GM13976 (cell line): ENCODE results near the gene RCBTB1.

ENCODE experiments used
- DNase-seq: peaks from one replicate; pipeline ENCODE4 v3.0.0; 2012; ENCODE audit warnings: low spot score
- in situ Hi-C: fragments of 300-500 bp; cut with MboI; formaldehyde crosslinking; loops from one replicate; pipeline ENCODE4 v1.12.0; 2022; ENCODE audit warnings: low sequenced_read_pairs, mixed read lengths, inconsistent platforms; ENCODE audit not compliant: unreplicated experiment
- TF ChIP-seq, protein P1 (sequence below): IDR thresholded peaks from 2 replicates; pipeline ENCODE4 v1.5.1; 2012; ENCODE audit warnings: borderline replicate concordance, mild to moderate bottlenecking; ENCODE audit not compliant: insufficient read depth; ENCODE audit errors: extremely low read depth, missing control alignments, control extremely low read depth

Gene RCBTB1

DNA sequence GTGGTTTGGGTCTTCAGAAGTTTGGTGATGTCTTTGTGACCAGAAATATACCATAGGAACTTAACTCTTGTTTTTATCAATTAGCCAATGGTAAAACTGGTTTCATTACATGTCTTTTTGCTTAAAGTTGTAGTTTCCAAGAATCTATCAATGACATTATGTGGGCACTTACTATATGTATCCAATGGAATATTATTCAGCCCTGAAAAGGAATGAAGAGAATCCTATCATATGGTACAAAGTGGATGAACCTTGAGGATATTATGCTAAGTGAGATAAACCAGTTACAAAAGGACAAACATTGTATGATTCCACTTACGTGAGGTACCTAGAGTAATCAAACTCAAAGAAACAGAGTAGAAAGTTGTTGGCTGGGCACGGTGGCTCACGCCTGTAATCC is 26.4 kb downstream of the RCBTB1 start:
- DNase-seq, result no peak
- in situ Hi-C loops, result no loop called here
- TF ChIP-seq, protein P1, sequence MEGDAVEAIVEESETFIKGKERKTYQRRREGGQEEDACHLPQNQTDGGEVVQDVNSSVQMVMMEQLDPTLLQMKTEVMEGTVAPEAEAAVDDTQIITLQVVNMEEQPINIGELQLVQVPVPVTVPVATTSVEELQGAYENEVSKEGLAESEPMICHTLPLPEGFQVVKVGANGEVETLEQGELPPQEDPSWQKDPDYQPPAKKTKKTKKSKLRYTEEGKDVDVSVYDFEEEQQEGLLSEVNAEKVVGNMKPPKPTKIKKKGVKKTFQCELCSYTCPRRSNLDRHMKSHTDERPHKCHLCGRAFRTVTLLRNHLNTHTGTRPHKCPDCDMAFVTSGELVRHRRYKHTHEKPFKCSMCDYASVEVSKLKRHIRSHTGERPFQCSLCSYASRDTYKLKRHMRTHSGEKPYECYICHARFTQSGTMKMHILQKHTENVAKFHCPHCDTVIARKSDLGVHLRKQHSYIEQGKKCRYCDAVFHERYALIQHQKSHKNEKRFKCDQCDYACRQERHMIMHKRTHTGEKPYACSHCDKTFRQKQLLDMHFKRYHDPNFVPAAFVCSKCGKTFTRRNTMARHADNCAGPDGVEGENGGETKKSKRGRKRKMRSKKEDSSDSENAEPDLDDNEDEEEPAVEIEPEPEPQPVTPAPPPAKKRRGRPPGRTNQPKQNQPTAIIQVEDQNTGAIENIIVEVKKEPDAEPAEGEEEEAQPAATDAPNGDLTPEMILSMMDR, result no peak

DNA sequence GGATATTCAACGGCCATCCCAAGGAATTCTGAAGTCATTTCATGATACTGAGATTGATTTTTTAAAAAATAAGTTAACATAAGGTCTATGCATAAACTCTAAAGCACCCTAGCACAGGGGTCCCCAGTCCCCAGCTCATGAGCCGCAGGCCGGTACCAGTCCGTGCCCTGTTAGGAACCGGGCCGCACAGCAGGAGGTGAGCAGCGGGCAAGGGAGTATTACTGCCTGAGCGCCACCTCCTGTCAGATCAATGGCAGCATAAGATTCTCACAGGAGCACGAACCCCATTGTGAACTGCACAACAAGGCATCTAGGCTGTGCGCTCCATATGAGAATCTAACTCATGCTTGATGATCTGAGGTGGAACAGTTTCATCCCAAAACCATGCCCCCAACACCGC is 31.0 kb downstream of the RCBTB1 start:
- no peak for DNase-seq
- in situ Hi-C loops, result no loop called here
- TF ChIP-seq, protein P1, result no peak

DNA sequence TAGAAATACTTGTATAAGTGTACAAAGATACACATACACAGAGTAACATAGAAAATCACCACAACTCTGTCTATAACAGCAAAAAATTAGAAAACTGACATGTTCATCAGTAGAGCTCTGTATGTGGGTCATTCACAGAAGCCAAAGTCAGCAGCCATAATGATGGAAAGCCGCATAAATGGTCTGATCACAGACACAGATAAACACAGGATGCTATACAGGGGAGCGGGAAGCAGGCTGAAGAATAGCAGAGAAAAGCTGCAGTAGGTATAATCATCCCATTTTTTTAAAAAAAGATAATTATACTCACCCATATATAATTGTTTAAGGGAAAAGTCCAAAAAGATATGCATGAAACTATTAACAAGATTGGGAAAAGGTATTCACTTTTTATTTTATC is 31.5 kb downstream of the RCBTB1 start:
- TF ChIP-seq, protein P1, result no peak
- no peak for DNase-seq
- in situ Hi-C loops, result no loop called here

DNA sequence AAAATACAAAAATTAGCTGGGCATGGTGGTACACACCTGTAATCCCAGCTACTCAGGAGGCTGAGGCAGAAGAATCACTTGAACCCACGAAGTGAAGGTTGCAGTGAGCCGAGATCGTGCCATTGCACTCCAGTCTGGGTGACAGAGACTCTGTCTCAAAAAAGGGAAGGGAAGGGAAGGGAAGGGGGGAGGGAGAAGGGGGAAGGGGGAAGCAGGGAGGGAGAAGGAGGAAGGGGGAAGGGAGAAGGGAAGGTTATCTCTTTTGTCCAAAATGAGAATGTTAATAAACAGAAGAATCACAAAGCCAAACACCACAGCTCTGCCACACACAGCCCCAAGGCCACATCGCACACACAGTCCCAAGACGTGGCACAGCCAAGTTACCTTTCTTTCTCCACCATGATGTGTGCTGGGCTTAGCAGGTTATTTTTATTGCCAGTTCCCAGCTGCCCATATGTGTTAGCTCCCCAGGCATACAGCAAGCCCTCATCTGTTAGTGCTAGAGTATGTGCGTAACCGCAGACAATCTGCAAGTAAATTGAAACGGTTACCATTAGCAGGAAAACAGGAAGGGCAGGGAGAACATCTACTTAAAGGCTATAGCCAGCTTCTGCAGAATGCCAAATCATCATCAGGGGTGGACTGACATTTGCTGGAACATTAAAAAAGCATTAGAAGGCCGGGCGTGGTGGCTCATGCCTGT is 34.3 kb downstream of the RCBTB1 start:
- in situ Hi-C loops, result no loop called here
- DNase-seq, result no peak
- TF ChIP-seq, protein P1, result no peak

DNA sequence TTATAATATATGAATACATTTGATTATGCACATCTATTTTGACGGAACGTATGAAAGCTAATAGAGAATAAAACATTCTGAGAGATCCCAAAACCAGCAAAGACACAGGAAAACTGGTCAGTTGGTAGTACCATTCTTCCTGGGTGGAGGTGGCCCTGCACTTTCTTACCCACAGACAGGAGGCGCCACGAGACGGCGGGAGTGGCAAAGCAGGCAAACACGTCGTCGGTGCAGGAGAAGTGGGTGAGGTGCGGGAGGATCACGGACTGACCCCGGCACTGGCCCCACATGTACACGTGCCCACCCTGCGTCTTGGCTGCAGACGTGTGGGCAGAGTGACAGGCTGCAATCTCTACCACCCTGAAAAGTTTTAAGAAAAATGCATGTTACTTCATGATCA is 36.1 kb downstream of the RCBTB1 start:
- no peak for DNase-seq
- in situ Hi-C loops, result no loop called here
- TF ChIP-seq, protein P1, result no peak

DNA sequence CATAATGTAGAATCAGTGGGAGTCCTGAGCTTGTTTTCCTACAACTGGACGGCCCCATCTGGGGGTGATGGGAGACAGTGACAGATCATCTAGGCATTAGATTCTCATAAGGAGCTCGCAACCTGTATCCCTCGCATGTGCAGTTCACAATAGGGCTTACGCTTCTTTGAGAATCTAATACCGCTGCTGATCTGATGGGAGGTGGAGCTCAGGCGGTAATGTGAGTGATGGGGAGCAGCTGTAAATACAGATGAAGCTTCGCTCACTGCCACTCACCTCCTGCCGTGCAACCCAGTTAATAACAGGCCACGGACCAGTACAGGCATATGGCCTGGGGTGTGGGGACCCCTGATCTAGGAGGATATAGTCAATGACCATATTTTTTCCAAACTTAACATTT is 38.8 kb downstream of the RCBTB1 start:
- TF ChIP-seq, protein P1, result no peak
- DNase-seq, result no peak
- in situ Hi-C loops, result no loop called here

DNA sequence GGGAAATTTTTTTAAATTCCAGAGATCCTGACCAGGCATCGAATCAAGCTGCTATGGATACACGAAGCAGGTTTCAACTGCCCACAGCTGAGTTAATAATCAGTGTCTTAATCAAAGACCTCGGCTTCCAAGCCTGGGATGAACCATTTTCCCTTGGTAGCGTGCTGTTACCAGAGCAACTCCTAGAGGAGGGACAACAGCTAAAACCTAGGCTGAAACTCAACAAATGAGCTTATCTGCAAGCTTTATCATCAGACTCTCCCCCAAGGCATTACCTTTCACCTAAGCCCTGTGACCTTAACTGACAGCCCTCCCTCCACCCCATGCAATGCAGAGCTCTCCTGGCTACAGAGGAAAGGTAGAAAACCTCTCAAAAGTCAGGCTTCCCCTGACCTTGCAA is 39.7 kb downstream of the RCBTB1 start:
- TF ChIP-seq, protein P1, result no peak
- in situ Hi-C loops, result no loop called here
- DNase-seq, result no peak
